Amniotic epithelial cell (primary cell): ENCODE results near the gene PLEKHA8.

Source experiments
- DNase-seq: peaks from one replicate; pipeline ENCODE4 v3.0.0-alpha.2; 2010; ENCODE audit warnings: low read depth

PLEKHA8 gene, protein sequence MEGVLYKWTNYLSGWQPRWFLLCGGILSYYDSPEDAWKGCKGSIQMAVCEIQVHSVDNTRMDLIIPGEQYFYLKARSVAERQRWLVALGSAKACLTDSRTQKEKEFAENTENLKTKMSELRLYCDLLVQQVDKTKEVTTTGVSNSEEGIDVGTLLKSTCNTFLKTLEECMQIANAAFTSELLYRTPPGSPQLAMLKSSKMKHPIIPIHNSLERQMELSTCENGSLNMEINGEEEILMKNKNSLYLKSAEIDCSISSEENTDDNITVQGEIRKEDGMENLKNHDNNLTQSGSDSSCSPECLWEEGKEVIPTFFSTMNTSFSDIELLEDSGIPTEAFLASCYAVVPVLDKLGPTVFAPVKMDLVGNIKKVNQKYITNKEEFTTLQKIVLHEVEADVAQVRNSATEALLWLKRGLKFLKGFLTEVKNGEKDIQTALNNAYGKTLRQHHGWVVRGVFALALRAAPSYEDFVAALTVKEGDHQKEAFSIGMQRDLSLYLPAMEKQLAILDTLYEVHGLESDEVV

DNA sequence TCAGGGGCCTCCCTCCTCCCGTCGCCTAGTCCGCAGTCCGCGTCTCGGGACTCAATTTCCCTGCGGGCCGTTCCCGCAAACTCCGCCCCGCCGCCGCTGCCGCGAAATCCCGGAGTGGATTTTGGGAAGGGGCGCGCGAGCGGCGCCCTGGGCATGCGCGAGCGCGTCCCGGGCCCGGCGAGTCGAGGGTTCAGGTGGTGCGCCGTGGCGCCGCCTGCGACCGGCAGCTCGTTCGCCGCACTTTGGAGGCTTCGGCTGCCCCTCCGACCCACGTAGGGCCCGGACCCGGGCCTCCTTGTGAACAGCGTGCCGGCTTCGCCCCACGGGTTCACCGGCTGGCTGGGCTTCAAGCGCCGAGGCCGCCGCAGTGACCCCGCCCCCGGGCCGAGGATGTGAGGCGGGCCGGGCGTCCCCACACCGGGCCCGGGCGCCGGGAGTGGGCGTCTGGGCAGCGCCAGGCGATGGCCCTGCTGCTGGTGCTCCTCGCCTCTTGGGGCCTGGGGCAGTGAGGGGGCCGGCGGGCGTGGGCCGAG, at the start of gene PLEKHA8:
TSS of gene PLEKHA8 (plus strand) at position 197 of the 533 bp plus-strand sequence. CDS start 351 bp downstream, outside the sequence.
- DNase-seq = peak; percentile 76

DNA sequence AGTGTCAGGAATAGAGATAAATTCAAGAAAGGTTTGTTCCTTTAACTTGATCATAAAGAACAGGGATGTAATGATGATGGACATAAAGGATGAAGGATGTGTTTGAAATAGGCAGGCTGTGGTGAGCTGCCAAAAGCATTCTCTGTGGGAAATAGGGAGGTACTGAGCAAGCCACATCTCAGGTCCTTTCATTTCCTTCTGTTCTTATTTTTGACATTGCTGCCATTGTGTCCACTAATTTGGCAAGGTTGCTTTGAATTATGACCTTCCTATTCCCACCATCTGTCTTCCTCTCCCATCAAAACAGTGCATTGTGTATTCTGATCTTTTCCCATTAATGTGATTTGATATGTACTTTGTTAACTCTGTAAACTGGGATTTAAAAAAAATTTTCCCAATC, 48.1 kb upstream of the PLEKHA8 start:
- no peak for DNase-seq

DNA sequence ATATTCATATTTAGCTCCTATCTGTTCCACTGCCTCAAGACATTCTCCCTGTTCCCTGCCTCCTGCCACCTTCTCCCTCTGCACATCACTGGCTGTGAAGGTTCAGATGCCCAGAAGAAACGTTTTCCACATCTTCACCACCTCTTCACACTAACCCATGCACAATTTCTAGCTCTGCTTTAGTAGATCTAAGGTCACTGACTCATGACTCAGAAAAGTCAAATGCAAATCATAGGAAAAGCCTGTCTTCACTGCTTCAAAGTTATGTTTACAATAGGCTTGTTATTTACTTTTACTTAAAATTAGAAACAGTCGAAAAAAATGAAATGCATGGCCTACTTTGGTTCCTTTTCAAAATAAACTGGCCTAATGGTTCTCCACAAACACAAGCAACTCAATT, 41.1 kb upstream of the PLEKHA8 start:
- peak; percentile 53 for DNase-seq

DNA sequence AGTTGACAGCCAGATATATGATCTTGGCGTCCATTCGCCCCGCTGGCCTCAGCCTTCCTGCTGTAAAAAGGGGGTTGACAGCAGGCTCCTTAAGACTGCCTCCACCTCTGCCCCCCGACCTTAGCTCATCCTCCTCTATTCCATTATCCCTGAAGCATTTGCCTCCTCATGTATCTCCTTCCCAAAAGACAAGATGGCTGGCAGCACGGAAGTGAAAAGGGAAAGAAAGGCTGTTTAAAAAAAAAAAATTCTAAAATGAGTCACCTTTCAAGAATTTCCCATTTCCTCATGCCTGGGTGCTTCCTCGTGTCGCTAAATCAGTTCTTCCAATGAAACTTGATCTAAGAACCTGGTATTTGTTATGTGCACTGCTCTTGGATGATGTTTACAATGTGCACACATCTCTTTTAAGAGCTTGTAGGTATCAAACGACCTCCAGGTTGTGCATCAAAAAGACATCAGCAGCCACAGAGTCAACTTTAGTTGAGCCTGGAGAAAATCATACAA, 40.3 kb upstream of the PLEKHA8 start:
- DNase-seq = peak; percentile 86

DNA sequence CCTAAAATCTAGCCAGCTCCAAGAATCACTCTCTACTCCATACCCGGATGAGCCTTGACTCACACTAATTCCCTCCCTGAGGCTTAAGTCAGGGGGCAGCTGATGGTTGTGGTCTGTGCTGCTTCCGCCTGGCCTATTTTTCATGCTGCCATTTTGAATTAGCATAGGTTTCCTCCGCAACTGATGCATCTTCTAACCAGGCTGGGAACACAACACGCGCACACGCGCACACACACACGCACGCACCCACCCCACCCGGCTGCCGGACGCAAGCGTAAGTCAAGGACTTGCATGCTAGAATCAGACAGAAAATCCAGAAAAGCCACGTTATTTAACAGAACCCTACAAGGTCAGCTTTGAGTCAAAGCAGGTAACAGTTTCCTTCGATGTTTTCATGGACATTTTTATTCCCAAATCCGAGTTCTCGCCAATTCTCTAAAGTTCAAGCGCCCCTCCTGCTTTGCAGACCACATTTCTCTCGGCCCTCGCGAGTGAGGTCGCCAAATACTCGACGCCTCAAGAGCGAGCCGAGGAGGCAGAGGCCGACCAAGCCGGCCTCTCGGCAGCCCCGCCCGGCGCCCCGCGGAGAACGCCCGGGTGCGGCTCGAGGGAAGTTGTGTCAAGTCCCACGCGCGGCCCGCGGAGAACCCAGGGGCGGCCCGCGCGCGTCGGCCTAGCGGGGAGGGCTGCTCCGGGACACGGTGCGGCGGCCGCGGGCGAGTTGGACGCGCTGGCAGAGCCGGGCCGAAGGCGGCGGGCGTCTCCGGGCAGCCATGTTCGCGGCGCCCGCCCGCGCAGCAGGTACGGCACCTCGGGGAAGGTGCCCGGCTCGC, 39.6 kb upstream of the PLEKHA8 start:
- DNase-seq = peak; percentile 94

DNA sequence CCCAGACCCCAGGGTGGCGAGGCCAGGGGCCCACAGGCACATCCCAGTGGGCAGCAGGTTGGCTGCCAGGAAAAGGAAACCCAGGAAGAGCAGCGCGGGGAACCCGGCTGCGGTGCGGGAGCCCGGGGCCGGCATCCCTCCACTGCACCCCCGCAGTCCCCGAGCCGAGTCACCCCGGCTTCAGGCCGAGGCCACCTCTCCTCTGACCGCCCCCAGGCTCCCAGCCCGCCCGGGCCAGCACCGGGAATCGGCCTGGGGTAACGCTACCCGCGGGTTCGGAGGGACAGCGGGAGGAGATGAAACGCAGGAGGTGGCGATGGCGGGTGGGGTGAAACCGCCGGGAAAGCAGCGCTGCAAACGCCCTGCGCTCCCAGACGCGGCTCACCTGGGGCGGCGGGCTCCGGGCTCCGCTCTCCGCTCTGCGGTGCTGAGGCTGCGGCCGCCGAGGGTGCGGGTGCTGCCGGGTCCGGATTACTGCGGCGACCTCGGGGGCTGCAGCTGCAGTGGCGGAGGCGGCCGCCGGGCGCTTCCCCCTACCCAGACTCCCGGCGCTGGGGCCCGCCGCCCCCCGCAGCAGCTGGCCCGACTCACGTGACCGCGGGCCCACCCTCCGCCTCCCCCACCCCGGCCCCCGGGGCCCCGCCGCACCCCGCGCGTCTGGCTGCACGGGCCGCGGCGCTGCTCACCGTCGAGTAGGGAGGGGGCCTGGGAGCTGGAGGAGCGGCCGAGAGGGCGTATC, 38.8 kb upstream of the PLEKHA8 start, which contains the start of gene SCRN1:
TSS of gene SCRN1 (minus strand) at position 545 of the 739 bp plus-strand sequence. CDS start 20,734 bp downstream, outside the sequence.
- DNase-seq = no peak

DNA sequence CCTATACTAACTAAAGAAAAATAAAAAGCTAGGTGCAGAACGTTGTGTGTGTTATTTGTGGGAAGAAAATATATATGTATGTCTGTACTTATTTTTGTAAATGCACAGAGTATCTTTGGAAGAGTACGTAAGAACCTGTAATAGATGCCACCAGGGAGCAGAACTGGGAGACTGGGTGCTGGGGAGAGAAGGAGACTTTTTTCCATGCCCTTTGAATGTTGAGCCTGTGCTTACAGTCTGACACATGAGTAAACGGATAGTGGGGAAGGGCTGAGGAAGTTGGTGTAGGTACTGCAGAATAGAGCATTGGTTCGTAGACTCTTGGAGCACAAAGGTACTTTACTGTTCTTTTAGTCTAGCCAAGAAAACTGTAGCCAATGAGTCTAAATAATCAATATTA, 37.3 kb upstream of the PLEKHA8 start:
- DNase-seq = no peak

DNA sequence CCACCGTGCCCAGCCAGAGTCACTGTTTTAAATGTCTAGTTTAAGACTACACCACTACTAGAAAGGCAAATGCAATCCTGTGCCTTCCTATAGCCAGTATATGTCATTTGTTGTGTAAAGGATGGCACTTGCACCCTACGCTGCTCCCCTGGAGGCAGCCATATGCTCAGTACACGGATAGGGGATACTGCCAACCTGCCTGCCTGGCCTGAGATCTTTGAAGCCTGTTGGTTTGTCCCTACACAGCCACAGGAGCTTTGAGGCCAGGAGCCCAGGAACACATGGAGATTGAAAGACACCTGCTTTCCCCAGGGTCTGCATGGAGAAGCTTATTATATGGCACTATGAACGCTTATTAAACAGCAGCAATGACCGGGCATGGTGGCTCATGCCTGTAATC, 36.3 kb upstream of the PLEKHA8 start:
- DNase-seq = no peak

DNA sequence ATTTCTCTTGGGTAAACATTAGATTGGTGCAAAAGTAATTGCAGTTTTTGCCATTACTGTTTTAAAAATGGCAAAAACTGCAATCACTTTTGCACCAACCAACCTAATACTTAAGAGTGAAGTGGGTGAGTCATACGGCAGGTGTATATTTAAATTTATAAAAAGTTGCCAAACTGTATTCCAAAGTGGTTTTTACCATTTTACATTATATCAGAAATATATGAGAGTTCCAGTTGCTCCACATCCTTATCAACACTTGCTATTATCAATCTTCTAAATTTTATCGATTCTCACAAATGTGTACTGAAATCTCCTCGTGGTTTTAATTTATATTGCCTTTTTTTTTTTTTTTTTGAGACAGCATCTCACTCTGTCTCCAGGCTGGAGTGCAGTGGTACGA, 35.1 kb upstream of the PLEKHA8 start:
- DNase-seq = no peak

DNA sequence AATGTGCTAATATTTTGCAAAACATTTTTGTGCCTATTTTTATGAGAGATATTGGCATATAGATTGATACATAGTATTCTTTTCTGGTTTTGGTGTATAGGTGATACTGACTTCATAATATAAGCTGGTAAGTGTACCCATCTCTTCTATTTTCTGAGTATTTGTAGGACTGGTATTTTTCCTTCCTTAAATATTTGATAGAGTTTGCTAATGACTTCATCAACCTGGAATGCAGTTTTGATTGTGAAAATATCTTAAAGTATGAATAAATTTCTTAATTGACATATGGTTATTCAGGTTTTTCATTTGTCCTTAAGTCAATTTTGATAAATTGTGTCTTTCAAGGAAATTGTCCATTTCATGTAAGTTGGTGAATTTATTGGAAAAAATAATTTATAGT, 32.6 kb upstream of the PLEKHA8 start:
- no peak for DNase-seq

DNA sequence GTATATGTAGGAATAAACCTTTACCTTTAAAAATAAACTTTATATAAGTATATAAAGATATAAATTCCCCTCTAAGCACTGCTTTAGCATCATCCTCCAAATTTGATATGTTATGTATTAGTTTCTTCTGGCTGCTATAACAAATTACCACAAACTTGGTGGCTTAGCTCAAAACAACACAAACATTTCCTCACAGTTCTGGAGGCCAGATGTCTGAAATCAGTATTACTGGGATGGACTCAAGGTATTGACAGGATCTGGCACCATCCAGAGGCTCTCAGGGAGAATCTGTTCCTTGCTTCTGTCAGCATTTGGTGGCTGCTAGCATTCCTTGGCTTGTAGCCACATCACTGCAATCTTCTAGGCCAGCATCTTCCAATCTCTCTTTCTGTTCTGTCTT, 31.9 kb upstream of the PLEKHA8 start:
- DNase-seq = no peak

DNA sequence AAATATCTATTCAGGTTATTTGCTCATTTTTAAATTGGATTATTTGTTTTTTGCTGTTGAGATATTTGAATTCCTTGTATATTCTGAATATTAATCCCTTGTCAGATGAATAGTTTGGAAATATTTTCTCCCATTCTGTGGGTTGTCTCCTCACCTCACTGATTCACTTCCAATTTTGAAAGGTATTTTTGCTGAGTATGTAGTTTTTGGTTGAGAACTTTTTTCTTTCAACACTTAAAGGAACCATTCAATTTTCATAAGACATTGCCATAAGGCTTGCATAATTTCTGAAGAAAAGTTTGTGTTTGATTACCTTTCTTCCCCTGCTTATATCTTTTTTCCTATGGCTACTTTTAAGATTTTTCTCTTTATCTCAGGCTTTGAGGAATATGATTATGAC, 29.7 kb upstream of the PLEKHA8 start:
- DNase-seq = no peak

DNA sequence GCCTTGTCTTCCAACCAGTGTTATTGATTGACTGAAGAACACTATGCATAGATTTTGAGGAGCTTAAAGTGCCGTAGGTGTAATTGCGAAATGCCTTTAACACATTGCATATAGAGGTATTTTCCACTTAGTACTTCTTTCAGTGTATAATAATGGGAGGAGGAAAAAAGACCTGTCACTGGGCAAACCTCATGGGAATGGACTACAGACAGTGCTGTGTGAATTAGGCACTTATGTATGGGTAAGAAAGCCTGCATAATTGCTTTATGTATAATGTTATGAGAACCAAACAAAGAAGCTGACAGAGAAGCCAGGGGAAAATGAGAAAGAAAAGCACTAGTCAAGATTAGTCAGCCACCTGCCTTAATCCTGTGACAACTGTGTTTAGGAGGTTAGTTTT, 26.2 kb upstream of the PLEKHA8 start:
- DNase-seq = no peak

DNA sequence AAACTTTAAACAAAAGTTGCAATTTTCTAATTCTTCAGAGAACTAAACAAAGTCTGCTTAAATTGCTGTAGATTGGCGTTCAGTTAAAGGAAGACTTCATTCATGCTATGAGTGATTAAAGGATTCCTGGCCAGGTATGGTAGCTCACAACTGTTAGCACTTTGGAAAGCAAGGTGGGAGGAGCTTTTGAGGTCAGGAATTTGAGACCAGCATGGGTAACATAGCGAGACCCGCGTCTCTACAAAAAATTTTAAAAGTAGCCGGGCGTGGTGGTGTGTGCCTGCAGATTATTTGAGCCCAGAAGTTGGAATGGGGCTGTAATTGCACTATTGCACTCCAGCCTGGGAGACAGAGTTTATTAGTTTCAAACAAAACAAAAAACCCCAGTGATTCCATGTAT, 25.1 kb upstream of the PLEKHA8 start:
- no peak for DNase-seq

DNA sequence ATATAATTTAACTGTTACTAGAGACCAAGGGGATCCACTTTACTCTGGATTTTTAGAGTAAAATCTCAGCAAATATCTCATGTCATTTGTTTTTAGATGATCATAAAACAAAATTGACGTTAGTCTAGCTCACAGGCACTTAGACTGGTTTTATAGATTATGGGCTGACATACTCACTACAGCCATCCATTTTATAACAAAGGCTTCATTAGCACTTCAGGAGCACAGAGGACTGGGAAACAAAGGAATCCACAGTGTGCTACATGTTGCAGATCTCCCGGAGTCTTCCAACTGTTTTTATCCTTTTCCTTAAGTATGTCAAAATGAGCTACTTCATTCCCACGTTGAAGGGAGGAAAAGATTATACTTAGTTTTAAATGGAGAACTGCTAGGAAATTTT, 22.7 kb upstream of the PLEKHA8 start:
- DNase-seq = no peak

DNA sequence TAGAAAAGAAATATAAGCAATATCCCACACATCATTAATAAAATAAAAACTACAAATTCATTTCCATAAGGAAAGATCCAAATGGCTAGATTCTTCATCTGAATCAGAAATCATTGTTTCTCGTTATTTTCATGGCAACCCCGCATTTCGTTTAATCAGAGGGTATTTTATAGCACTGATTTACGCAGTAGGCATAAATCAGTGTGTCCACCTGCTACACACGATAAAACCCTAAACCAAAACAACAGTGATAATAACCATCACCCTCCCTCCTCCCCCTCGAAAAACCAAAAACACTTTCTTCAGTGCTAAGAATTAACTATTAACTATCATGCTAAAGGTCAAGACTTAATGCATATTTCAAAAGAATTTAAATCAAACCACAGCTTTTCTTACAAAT, 18.2 kb upstream of the PLEKHA8 start:
- no peak for DNase-seq

DNA sequence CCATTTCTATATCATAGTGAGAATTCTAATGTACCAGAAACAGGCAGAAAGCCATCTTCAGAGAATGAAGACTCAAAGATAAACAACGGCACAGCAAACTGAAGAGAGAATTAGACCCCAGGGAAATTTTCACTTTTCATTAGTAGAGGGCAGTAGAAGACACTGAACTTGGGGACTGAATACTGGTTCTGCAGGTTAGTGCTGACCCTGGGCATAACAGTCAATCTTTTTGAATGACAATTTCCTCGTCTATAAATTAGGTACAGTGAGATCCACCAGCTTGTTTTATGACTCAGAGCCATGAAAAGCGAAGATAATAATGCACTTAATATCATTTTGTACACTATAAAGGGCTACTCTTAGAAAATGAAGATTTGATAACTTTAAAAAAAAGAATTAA, 15.5 kb upstream of the PLEKHA8 start:
- DNase-seq = no peak

DNA sequence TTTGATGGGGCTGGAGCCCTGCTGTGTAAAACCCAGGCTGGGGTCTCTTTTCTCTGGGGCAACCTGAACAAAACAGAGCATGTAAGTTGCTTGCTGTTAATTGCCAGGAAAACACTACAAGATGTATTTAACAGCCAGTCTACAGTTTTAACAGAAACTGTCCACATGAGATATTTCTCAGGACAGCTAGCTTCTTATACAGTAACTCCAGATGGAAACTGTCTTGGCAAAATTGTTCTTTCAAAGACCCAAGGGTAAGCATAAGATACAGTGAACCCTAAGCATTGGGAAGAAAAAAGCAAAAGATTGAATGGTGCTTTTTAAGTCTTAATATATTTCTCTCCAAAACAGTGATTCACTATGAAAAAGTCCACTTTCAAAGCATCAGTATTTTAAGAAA, 9.8 kb upstream of the PLEKHA8 start:
- no peak for DNase-seq

DNA sequence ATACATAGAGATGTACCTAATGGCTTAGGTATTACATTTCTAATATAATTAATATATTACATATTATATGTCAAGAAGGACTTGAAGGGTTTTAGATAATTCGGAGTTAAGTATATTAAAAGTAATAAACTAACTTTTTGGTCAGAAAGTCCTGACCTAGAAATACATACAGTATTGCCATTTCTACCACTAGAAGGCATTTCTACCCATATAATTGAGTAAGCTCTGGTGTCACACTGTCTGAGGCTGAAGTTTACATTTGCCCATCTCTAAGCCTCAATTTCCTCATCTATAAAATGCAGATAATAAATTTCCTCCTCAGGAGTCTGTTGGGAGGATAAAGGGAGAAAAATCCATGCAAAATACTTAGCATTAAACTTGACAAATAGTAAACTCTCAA, 8.8 kb upstream of the PLEKHA8 start:
- DNase-seq = no peak

DNA sequence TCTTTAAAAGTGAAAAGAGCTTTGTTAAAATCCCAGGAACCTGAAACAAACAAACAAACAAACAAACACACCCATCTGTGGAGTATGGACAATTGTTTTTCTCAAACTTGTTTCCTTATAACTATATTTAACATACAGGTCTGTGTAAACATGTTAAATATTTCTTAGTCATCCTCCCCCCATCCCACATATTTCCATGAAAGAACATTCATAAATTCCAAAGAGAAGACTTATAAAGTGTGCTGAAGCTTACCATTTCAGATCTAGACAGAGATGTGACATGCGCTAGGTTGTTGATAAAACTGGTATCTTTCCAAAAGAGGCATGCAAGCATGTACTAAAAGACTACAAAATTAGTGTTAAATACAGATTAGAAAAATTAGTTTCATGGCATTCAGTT, 8.3 kb upstream of the PLEKHA8 start:
- peak; percentile 33 for DNase-seq

DNA sequence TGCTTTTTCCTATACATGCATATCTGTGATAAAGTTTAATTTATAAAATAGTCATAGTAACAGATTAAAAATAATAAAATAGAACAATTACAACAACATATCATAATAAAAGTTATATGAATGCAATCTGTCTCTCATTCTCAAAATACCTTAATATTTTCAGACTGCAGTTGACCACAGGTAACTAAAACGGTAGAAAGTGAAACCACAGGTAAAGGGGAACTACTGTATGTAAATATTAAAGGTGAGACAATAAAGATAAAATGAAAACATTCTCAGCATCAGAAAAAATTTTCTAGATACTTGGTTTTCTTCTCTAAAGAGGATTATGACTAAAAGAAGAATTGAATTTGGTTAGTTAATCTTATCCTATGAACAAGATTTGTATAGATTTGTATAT, 7.7 kb upstream of the PLEKHA8 start:
- DNase-seq = no peak

DNA sequence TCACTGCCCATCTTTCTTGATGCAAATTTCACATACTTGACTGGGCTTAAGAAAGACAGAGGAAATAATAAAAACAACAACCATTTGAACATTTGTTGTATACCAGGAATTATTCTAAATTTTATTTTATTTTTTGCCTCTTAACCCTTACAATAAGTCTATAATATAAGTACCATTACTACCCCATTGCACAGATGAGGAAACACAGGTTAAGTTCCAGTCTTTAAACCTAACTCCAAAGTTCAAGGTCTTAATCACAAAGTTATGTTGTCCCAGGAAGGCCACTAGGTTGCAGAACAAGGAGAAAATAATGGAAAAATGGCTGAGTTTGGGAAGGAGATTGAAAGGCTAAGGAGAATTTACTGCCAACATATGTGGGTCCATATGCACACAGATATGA, 5.2 kb upstream of the PLEKHA8 start:
- DNase-seq = no peak
